IPS-20b (cell line): Measurements from ENCODE around the gene HSD17B1.
"Not testable (repeated sequence)": the region's sequence is repeated elsewhere in the genome, so short reads cannot be mapped to it uniquely, and the experiment has no call there.

Experiments
- H3K27ac ChIP-seq: one replicate; pipeline ENCODE4 v1.5.1; 2013; ENCODE audit warnings: low read length
- H3K27me3 ChIP-seq: 2 replicates; pipeline ENCODE4 v1.6.1; 2013; ENCODE audit warnings: mild to moderate bottlenecking, low read length, inconsistent platforms; ENCODE audit not compliant: insufficient read depth
- H3K36me3 ChIP-seq: 2 replicates; pipeline ENCODE4 v1.6.1; 2013; ENCODE audit warnings: low read depth, mild to moderate bottlenecking, inconsistent platforms, low read length, moderate library complexity; ENCODE audit not compliant: insufficient read depth
- H3K4me1 ChIP-seq: 2 replicates; pipeline ENCODE4 v1.6.1; 2013; ENCODE audit warnings: mild to moderate bottlenecking, control low read depth, inconsistent platforms, low read length, moderate library complexity; ENCODE audit not compliant: insufficient read depth
- H3K4me3 ChIP-seq: 2 replicates; pipeline ENCODE4 v1.5.1; 2013; ENCODE audit warnings: mild to moderate bottlenecking, low read length, inconsistent platforms
- H3K9ac ChIP-seq: 2 replicates; pipeline ENCODE4 v1.6.1; 2013; ENCODE audit warnings: low read depth, mild to moderate bottlenecking, inconsistent platforms, low read length, moderate library complexity
- H3K9me3 ChIP-seq: 2 replicates; pipeline ENCODE4 v1.6.1; 2013; ENCODE audit warnings: mild to moderate bottlenecking, low read depth, low read length, inconsistent platforms; ENCODE audit not compliant: insufficient read depth

The HSD17B1 gene, protein sequence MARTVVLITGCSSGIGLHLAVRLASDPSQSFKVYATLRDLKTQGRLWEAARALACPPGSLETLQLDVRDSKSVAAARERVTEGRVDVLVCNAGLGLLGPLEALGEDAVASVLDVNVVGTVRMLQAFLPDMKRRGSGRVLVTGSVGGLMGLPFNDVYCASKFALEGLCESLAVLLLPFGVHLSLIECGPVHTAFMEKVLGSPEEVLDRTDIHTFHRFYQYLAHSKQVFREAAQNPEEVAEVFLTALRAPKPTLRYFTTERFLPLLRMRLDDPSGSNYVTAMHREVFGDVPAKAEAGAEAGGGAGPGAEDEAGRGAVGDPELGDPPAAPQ

DNA sequence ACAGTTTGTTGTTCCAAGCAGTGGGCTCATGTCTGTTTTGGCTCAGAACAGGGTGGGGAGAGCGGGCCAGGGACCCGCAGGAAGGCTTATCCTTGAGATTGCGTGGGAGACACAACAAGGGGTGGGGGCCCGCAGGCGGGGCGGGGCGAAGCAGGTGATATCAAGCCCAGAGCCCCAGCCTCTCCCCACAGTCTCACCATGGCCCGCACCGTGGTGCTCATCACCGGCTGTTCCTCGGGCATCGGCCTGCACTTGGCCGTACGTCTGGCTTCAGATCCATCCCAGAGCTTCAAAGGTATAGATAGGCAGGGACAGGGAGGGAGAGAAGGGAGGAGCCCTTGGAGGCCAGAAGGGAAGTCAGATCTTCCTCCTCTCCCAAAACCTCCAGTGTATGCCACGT lies at the start of gene HSD17B1:
HSD17B1 (plus strand) TSS at position 188 of the 400 bp plus-strand sequence; CDS start at position 199, 11 bp downstream.
- peak within 1 kb of the TSS; percentile 92; the same call in 1 of the 2 replicates for H3K4me3 ChIP-seq
- not testable (repeated sequence) for H3K27ac ChIP-seq, H3K9me3 ChIP-seq, H3K36me3 ChIP-seq, H3K9ac ChIP-seq, H3K27me3 ChIP-seq, H3K4me1 ChIP-seq

DNA sequence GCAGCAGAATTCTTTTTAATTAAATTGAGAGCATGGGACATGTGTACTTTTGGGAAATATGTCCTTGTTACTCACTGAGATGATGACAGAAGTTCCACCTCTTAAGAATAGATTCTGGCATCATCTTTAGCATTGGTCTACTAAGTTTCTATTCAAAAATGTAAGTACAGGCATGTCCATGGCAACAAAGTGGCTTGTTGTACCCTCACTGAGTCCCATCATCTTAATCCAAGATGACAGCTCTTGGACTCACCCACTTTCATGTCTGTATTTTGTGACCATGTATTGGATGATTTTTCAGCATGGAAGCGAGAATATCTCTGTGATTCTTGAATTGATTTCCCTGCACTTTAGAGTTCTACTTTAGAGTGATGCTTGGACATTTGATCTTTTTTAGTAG lies 49.8 kb upstream of the HSD17B1 start:
- Histone ChIP-seq H3K36me3 (peaks cover 77% of the 10 kb centered on the region), H3K9me3 (no peaks in the 10 kb centered on the region), H3K4me3 (no peak overlapping the region), H3K27ac (no peak overlapping the region), H3K9ac (no peak overlapping the region), H3K4me1 (no peaks in the 10 kb centered on the region), H3K27me3 (no peaks in the 10 kb centered on the region)

DNA sequence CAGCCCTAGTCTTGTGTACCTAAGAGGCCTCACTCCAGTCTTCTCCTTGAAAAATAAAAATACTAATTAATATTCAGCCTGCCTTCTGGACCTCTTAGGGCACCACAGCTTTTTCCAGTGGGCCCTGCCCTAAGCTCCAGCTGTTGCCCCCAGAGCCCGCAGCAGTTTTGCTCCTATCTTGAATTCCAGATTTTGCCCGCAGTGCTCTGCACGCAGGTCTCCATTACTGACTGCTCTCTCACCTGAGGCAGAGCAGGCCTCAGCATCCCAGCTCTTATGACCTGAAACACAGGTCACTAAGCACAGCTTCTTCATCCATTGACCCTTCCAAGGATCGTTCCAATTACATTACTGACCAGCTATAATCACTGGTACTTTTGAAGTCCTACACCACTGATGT lies 45.1 kb upstream of the HSD17B1 start:
- Histone ChIP-seq H3K4me1 (no peaks in the 10 kb centered on the region), H3K27ac (no peak overlapping the region), H3K9me3 (no peaks in the 10 kb centered on the region), H3K36me3 (peaks cover 68% of the 10 kb centered on the region), H3K9ac (no peak overlapping the region), H3K4me3 (no peak overlapping the region), H3K27me3 (no peaks in the 10 kb centered on the region)

DNA sequence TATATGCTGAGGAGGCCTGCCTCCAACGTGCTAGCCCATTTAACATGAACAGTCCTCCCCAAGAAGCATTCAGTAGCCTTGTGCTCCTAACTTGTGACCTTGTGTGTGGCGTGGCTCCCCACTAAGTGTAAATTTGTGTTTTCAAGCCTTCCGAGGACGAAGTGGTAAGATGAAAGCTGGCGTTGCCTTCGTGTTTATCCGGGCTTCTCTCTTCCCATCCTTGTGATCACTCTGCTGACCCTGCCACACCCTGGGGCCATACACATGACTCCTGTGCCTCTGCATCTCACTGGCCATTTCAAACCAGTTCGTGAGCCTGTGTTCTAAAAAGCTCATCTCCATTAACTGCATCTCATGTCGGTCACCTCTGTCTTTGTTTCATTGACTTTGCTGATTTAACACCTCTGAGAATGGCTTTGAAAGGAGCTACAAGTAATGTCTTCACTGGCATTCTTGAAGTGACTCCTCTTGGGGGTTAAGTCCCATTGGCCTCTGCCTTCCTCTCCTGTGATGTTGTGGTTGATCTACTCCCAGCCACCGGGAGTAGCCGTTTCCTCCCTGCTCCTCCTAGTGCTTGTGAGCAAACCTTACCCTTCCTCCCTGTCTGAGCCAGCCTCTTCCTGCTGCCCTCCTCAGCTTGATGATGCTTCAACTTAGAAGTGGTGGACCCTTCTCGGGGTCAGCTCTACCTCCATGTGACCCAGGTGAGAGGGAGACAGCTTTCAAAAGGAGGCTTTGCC lies 44.1 kb upstream of the HSD17B1 start:
- Histone ChIP-seq H3K9ac (no peak overlapping the region), H3K36me3 (peaks cover 60% of the 10 kb centered on the region), H3K9me3 (no peaks in the 10 kb centered on the region), H3K27ac (no peak overlapping the region), H3K4me1 (no peaks in the 10 kb centered on the region), H3K27me3 (no peaks in the 10 kb centered on the region), H3K4me3 (no peak overlapping the region)

DNA sequence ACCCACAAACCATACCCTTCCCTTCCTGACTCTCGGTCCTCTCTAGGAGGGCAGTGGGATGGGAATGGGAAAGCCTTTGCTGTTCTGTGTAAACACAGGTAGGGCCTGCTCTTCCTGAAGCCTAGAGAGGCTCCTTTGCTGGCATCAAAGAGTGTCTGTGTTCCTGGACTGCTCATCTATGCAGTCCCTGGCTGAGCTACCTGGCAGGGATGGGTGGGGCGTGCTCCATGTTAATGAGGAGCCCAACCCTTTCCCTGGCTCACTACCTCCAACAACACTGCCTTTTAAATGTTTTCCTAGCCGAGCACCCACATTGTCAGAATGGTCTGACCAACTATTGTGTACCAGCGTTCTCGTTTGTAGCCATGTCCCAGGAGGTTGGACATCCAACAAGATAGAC lies 43.3 kb upstream of the HSD17B1 start:
- Histone ChIP-seq H3K27me3 (no peaks in the 10 kb centered on the region), H3K9ac (no peak overlapping the region), H3K27ac (no peak overlapping the region), H3K4me1 (no peaks in the 10 kb centered on the region), H3K9me3 (no peaks in the 10 kb centered on the region), H3K36me3 (peaks cover 60% of the 10 kb centered on the region), H3K4me3 (no peak overlapping the region)

DNA sequence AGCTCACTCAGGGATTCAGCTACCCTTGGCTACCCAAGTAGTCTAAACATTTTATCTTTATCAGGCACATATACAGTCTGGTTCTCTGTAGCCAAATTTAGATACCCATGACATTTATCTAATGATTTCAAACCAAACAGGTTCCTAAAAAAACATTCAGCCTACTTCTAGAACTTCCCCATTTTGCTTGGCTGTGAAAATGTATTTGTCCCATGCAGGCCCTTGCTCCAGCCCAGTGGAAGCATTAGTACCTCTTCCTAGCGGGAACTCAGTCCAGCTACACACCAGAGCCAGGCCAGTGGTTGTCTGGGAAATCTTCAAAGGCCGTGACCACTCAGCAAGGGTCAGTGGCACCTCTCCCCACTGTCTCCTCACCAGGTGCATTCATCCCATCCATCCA lies 42.9 kb upstream of the HSD17B1 start:
- H3K9me3 ChIP-seq = no peaks in the 10 kb centered on the region
- no peaks in the 10 kb centered on the region for H3K27me3 ChIP-seq
- H3K4me3 ChIP-seq = no peak overlapping the region
- H3K9ac ChIP-seq = no peak overlapping the region
- H3K36me3 ChIP-seq = peaks cover 60% of the 10 kb centered on the region
- no peak overlapping the region for H3K27ac ChIP-seq
- H3K4me1 ChIP-seq = no peaks in the 10 kb centered on the region

DNA sequence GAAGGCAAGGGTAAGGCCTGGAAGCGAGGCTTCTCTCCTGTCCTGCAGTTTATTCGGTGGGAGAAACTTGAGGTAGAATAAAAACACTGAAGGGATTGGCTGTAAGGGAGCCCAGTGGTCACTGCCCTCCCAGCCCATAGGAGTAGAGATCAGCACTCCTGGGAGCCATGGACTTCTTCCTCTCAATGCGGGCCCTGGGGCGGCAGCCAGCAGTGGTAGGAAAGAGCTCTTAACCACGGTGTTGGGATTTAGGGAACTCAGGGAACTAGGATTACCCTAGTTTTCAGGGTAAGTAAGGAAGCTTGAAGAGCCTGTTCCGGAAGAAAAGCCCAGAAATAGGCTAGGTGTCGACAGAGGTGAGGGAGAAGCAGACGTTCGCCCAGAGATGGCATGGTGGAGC lies 40.5 kb upstream of the HSD17B1 start:
- no peak overlapping the region for H3K27ac ChIP-seq
- no peak overlapping the region for H3K4me3 ChIP-seq
- H3K9ac ChIP-seq = no peak overlapping the region
- H3K27me3 ChIP-seq = no peaks in the 10 kb centered on the region
- no peaks in the 10 kb centered on the region for H3K4me1 ChIP-seq
- H3K9me3 ChIP-seq = no peaks in the 10 kb centered on the region
- peaks cover 50% of the 10 kb centered on the region for H3K36me3 ChIP-seq

DNA sequence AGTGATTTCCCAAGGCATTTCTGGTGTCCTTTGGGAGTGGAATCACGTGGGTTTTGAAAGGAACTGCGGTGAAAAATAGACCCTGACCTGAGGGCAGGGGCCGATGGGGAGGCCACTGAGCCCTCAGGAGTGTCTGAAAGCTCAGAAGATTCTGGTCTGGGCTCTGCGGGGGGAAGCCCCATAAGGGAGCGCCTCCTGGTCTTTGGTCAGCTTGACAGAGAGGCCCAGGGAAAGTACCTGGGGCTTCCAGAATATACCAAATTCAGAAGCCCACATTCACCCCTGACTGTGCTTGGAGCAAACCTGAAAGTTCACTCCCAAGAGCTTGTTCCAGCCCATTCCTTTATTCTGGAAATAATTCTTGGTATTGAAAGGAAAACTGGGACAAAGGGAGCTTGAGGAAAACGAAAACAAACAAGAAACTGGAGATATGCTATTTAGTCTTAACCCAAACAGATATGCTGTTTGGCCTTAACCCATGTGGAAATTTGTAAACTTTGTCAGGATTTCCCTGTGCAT lies 39.9 kb upstream of the HSD17B1 start:
- Histone ChIP-seq H3K4me3 (no peak overlapping the region), H3K9ac (no peak overlapping the region), H3K27ac (no peak overlapping the region), H3K27me3 (no peaks in the 10 kb centered on the region), H3K4me1 (no peaks in the 10 kb centered on the region), H3K36me3 (peaks cover 45% of the 10 kb centered on the region), H3K9me3 (no peaks in the 10 kb centered on the region)

DNA sequence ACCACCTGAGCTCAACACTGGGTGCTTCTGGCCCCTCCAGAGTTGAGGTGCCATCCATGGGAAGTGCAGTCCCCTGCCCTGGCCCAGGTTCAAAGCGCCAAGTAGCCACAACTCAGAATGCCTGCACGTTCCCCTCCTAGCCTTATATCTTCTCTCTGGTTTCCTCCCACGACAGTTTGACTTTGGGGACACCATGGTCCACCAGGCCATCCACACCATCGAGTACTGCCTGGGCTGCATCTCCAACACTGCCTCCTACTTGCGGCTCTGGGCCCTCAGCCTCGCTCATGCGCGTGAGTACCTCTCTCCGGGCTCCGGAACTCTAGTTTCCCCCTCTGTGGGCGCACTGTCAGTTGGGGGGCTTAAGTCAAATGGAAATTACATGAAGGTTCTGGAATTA lies 39.0 kb upstream of the HSD17B1 start:
- Histone ChIP-seq H3K9ac (no peak overlapping the region), H3K36me3 (peaks cover 36% of the 10 kb centered on the region), H3K4me1 (no peaks in the 10 kb centered on the region), H3K4me3 (no peak overlapping the region), H3K27me3 (no peaks in the 10 kb centered on the region), H3K27ac (no peak overlapping the region), H3K9me3 (no peaks in the 10 kb centered on the region)

DNA sequence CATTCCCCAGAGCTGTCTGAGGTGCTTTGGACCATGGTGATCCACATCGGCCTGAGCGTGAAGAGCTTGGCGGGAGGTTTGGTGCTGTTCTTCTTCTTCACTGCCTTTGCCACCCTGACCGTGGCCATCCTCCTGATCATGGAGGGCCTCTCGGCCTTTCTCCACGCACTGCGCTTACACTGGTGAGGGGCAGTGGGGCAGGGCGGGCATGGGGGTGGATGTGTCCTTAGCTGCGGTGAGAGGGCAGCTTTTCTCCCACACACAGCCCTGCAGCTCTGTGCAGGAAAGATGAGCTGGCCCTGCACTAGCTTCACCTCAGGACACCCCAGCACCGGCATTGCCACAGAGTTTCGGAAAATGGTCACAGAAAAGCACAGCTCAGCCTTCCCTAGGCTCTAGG lies 38.4 kb upstream of the HSD17B1 start:
- Histone ChIP-seq H3K4me1 (peaks cover 6% of the 10 kb centered on the region), H3K4me3 (no peak overlapping the region), H3K27me3 (no peaks in the 10 kb centered on the region), H3K9ac (no peak overlapping the region), H3K9me3 (no peaks in the 10 kb centered on the region), H3K27ac (no peak overlapping the region), H3K36me3 (peaks cover 30% of the 10 kb centered on the region)

DNA sequence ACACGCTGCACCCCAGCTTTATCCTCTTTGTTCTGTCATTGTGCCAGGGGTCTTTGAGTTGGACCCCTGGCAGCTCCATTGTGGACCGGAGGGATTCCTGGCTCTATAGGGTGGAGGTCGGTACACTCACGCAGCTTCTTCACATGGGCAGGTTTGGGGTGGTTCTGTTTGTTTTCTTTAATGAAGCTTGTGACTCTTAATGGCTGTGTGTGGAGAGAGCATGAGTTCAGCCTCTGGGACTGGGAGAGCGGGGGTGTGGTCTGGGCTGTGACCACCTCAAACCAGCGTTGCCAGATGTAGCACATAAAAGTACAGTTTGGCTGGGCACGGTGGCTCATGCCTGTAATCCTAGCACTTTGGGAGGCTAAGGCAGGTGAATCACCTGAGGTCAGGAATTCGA lies 37.9 kb upstream of the HSD17B1 start:
- Histone ChIP-seq H3K27me3 (no peaks in the 10 kb centered on the region), H3K4me3 (no peak overlapping the region), H3K36me3 (peaks cover 24% of the 10 kb centered on the region), H3K27ac (no peak overlapping the region), H3K4me1 (peaks cover 10% of the 10 kb centered on the region), H3K9ac (no peak overlapping the region), H3K9me3 (no peaks in the 10 kb centered on the region)

DNA sequence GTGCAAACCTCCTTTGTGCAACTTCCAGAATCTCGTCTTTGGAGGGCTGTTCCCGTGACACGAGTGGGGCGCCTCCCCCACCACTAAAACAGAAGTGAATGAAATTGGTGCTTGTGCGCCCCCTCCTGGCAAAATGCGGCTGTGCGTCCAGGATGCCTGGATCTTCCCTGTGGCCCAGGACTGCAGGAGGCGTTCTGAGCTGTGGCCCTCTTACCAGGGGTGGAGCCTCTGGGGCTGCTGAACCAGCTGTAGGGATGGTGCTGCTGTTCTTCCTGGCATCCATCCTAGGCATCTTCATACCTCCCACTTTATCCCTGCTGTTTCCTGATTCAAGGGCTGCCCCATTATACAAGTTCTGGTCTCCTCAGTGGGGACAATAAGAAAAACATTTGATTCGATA lies 35.2 kb upstream of the HSD17B1 start:
- no peaks in the 10 kb centered on the region for H3K9me3 ChIP-seq
- peaks cover 19% of the 10 kb centered on the region for H3K4me1 ChIP-seq
- H3K9ac ChIP-seq = no peak overlapping the region
- H3K4me3 ChIP-seq = no peak overlapping the region
- no peak overlapping the region for H3K27ac ChIP-seq
- peaks cover 31% of the 10 kb centered on the region for H3K36me3 ChIP-seq
- no peaks in the 10 kb centered on the region for H3K27me3 ChIP-seq
